Erythroblast (primary cell): ENCODE results near the gene AOPEP.

Source experiments
- GATA1 ChIP-seq: IDR thresholded peaks from 2 replicates; pipeline ENCODE4 v1.6.1; 2011; ENCODE audit warnings: low read depth, mild to moderate bottlenecking, control low read depth, low read length, moderate library complexity
- POLR2A ChIP-seq: IDR thresholded peaks from 2 replicates; pipeline ENCODE4 v1.6.1; 2011; ENCODE audit warnings: mild to moderate bottlenecking, low read length

GRCh38 chr9:94975480-94975879 lies 249.0 kb downstream of the AOPEP start:
- TF ChIP-seq POLR2A (no peak), GATA1 (no peak)
